B cell (primary cell): ENCODE data around the gene CHST9.

Experiments used
- CTCF ChIP-seq: fragments of 200-600 bp; IDR thresholded peaks from one replicate; pipeline ENCODE4 v1.8.0; 2022; ENCODE audit warnings: antibody characterized with exemption, mild to moderate bottlenecking
- EZH2 ChIP-seq: IDR thresholded peaks from 2 replicates; pipeline ENCODE4 v1.6.1; 2012; ENCODE audit warnings: borderline replicate concordance, low read depth, mild to moderate bottlenecking, moderate library complexity, low read length; ENCODE audit not compliant: insufficient read depth, poor library complexity, severe bottlenecking

- TF ChIP-seq EZH2 (no peak), CTCF (no peak)
Observed at GRCh38 chr18:27030421-27030820, 154.7 kb downstream of the CHST9 start.
